ENCODE measurements around the gene TTC39C.

The TTC39C gene

DNA sequence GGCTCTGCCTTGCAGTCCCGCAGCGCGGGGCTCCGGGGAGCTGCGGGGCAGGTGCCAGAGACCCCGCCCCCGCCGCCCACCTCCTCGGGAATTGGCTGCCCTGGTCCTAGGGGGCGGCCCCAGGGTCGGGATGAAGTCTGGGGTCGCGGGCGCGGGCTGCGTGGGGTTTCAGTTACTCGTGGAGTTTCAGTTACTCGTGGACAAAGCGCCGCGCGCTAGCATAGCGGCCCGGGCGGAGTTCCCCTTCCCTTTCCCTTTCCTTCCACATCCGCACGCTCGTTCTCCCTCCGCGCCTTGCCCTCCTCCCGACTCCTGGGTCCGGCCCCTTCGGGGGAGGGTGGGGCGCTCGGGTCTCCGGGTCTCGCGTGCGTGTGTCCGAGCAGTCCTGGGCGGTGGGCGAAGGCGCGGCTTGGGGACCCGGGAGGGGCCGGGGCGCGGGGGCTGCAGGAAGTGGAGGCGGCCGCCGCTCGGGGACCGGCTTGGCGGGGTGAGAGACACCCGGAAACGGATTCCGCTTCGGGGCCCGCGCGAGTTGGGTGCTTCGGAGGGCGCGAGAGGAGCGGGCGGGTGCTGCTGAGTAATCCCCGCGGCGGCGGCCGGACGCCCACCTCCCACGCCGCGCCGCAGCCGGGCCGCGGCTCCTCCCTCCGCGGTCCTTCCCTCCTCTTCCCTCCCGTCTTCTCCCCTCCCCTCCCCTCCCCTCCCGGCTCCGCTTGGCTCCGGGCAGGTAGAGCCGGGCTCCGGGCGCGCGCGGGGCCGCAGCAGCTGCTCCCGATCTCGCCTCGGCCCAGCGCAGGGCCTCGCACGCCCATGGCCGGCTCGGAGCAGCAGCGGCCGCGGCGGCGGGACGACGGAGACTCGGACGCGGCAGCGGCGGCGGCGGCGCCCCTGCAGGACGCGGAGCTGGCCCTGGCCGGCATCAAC is at the start of gene TTC39C:
TTC39C (plus strand) TSS at position 693 of the 924 bp plus-strand sequence; CDS start at position 811, 118 bp downstream.
- peak; percentile 67 to 79 for DNase-seq (ENCODE audit: low read depth in 2 of 2)

DNA sequence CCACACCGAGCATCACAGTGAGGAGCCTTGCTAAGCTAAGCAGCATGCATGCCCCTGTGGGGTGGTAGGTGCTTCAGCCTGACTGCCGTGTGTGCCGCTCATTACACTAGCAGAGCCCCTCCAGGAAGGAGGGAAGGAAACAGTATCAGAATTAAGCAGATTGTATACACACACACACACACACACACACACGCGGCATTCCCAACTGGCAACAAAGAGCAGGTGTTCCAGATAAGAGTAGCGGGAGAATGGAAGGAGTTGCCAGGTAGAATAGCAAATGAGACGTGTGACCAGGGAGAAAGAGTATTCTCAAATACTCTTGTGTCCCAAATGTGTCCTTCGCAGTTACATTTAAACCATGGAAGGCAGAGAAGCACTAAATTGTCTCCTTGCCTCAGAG is 47.6 kb upstream of the TTC39C start:
- no peak for DNase-seq (ENCODE audit: low read depth in 2 of 2)

- DNase-seq (ENCODE audit: low read depth in 2 of 2) = no peak
These were observed 47.0 kb upstream of the TTC39C start for GRCh38 chr18:23967321-23968089.

GRCh38 chr18:23968638-23969604 is 45.6 kb upstream of the TTC39C start:
- no peak for DNase-seq (ENCODE audit: low read depth in 2 of 2)

GRCh38 chr18:23969664-23970063 is 44.9 kb upstream of the TTC39C start:
- no peak for DNase-seq (ENCODE audit: low read depth in 2 of 2)

DNA sequence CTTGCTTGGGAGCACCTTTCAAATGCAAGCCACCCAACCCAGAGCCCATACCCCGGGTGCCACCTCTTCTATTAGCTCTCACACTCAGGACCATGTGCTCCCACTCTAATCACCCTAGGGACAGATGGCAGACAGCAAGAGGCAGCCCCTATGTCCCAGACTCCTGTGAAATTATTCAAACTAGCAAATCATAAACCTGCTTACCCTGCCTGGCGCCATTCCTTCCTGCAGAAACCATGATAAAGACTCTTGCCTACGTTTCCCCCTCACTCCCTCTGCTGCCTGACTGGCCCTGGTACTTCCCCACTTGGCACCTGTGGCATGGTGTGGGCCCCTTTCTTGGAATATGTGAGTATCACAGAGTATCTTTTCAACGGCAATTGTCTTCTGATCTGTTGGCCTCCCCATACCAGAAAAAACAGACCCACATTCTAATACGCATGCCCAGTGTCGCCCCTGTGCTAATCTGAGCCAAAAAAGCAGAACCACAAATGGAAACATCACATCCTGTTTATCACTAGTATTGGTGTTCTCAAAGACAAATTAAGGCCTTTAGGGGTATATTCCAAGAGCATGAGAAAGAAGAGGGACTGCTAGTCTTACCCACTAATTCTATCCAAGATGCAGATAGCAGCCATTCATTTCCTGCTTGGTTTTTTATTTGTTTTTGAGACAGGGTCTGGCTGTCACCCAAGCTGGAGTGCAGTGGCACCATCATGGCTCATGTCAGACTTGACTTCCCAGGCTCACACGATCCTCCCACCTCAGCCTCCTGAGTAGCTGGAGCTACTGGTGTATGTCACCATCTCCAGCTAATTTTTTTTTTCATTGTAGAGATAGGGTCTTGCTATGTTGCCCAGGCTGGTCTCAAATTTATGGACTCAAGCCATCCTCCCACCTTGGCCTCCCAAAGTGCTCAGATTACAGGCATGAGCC is 44.1 kb upstream of the TTC39C start:
- peak in 1 of 2 donors; percentile 29 for DNase-seq (ENCODE audit: low read depth in 2 of 2)

- no peak for DNase-seq (ENCODE audit: low read depth in 2 of 2)
These were observed 43.5 kb upstream of the TTC39C start for GRCh38 chr18:23971097-23971440.

DNA sequence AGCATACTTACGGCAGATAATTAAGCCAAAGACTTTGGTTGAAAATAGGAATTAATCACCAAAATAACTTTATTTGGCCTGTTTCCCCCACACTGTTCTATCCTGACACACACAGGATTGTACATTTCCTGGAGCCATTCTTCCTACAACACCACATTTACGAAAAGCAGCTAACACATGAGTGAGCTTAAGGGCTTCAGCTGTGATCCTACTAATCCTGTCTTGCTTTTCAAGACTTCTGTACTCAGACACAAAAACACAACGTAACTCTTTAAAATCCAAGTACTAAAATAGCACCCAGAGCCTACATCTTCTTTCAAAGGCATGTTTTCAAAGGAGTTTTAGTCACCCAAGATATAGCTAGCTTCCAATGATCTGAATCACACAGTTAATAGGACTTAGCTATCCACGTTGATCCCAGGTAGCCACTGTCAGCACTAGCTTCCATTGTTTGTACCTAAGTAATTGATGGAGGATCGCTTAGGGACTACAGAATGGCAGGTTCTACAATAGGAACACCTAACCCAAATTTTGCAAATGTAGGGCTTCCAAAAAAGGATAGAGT is 42.8 kb upstream of the TTC39C start:
- no peak for DNase-seq (ENCODE audit: low read depth in 2 of 2)

GRCh38 chr18:23972453-23972852 is 42.1 kb upstream of the TTC39C start:
- no peak for DNase-seq (ENCODE audit: low read depth in 2 of 2)

- no peak for DNase-seq (ENCODE audit: low read depth in 2 of 2)
These were observed 37.5 kb upstream of the TTC39C start for GRCh38 chr18:23977103-23977502.

- no peak for DNase-seq (ENCODE audit: low read depth in 2 of 2)
These were observed 36.7 kb upstream of the TTC39C start for GRCh38 chr18:23977719-23978483.

DNA sequence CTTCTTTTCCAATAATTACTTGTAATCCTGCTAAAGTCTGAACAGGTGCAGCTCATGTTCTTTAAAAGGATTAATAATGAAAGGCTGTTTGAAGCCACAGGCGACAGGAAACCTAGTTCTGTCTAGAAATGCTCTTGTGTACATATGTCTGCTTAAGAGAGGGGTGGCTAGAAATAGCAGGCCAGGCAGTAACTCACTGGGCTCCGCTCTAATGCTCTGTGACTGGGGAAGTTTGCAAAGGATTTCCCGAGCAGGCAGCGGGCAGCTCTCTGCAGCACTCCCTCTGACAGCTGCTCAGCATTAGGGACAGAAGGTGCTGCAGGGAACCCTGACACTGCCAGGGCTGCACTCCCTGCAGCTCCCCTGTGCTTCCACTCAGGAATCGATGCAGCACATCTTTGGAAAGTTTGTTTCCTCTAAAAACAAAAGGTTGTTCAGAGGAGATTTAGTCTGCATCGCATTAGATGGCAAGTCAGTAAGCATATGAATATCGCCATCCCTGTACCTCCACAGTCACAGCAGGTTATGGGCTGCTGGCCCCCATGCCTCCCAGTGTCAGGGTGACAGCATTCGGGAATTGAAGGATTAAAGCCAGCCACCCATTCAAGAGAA is 33.1 kb upstream of the TTC39C start:
- no peak for DNase-seq (ENCODE audit: low read depth in 2 of 2)

- DNase-seq (ENCODE audit: low read depth in 2 of 2) = no peak
These were observed 32.1 kb upstream of the TTC39C start for GRCh38 chr18:23982155-23983079.

GRCh38 chr18:23983112-23983511 is 31.4 kb upstream of the TTC39C start:
- no peak for DNase-seq (ENCODE audit: low read depth in 2 of 2)

DNA sequence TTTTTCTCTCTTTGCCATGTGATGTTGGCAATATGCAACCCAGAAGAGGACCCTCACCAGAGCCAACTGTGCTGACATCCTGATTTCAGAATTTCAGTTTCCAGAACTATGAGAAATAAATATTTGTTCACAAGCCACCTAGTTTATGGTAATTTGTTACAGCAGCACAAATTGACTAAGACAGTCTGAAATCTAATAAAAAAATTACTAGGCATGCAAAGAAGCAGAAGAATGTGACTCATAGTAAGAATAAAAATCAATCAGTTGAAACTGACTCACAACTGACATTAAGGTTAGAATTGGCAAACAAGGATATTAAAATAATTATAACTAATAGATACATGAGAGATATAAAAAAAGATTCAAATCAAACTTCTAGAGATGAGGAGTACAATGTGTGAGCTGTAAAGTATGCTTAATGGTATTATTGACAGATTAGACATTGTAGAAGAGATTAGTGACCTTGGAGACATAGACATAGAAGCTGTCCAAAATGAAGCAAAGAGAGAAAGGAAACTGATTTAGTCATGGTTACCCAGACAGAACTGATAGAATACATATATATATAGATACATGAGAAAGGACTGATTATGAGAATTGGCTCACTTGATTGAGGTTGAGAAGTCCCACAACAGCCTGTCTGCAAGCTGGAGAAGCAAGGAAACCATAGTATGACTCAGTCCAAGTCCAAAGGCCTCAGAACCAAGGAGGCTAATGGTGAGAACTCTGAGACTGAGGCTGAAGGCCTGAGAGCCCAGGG is 27.8 kb upstream of the TTC39C start:
- no peak for DNase-seq (ENCODE audit: low read depth in 2 of 2)

DNA sequence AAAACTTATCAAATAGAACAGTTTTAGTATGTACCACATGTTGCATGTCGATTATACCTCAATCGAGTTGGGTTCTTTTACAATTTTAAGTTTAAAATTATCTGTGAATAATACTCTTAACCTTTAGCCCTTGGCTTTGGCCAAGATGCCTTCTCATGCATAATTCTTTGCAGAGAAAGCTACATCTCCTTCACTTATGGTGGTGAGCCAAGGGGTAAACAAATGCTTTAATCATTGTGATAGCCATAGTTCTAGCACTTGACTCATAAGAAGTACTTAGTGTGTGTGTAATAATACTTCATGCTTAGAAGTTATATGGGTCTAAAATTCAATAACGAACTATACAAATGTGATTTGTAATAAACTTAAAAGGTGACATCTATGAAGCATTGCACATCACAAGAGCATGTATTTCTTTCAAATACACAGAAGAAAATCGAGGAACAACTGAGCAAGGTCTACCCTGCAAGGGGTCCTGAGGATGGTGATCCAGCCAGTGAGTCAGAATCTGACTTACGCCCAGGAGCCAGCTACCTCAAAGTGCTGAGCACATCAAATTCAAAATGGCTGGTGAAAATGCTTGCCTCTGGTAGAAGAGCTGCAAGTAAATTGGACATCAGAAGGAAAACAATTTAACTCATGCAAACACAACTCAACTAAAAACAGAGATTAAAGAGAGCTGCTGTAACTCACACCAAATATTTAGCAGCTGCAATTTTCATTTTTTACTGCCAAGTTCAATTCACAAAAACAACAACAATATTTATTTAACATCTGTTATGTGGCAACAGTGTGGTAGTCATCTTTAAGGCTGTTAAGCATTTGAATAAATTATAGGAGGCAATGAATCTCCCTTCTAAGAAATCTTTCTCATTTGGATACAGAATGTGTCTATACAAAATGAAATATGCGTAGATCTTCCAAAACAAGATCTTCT is 23.8 kb upstream of the TTC39C start:
- DNase-seq (ENCODE audit: low read depth in 2 of 2) = no peak
